Measurements from ENCODE around the gene KCNJ9.

- no peak for TF ChIP-seq CTCF (IDR thresholded peaks at IDR 0.05; ENCODE audit: borderline replicate concordance, extremely low read depth, low read length, poor library complexity, severe bottlenecking)
- no peak for TF ChIP-seq EZH2 (IDR thresholded peaks at IDR 0.05; ENCODE audit: borderline replicate concordance, low read depth, low read length, severe bottlenecking)
Measured at GRCh38 chr1:160094806-160095205, 13.5 kb downstream of the KCNJ9 start.

All from DND-41 (cell line).